Cortex of kidney (tissue), 1 donor: ENCODE results near the gene OR7A10.
"Not testable (repeated sequence)": the region's sequence is repeated elsewhere in the genome, so short reads cannot be mapped to it uniquely, and the experiment has no call there.

Experiments used
- DNase-seq: peaks from one replicate; lab custom pipeline; 2025; lab: John Stamatoyannopoulos, UW

OR7A10 gene

GRCh38 chr19:14795078-14795721 lies 53.5 kb downstream of the OR7A10 start:
- DNase-seq, result no peak

- DNase-seq, result not testable (repeated sequence)
Measured at GRCh38 chr19:14792250-14792649, 56.5 kb downstream of the OR7A10 start.
